Breast epithelium (tissue), 3 donors: ENCODE data around the gene LMNTD2.

ENCODE experiments used
- CTCF ChIP-seq, 3 donors: fragments of 450-650 bp; IDR thresholded peaks; one replicate each; pipeline ENCODE4 v1.5.1; 2016 to 2017; ENCODE audit warnings: antibody characterized with exemption in 3 of 3, mild to moderate bottlenecking in 3 of 3, moderate library complexity in 3 of 3
- POLR2A ChIP-seq: fragments of 450-650 bp; IDR thresholded peaks from one replicate; pipeline ENCODE4 v1.6.1; 2016; ENCODE audit warnings: antibody characterized with exemption, mild to moderate bottlenecking, moderate library complexity
- POLR2AphosphoS5 ChIP-seq, 3 donors: sonication (generic); formaldehyde crosslinking; IDR thresholded peaks; one replicate each; pipeline ENCODE4 v1.6.1; 2017; ENCODE audit warnings: antibody characterized with exemption in 3 of 3

- TF ChIP-seq POLR2AphosphoS5 (IDR thresholded peaks at IDR 0.05) (no peak), CTCF (IDR thresholded peaks at IDR 0.05) (no peak), POLR2A (no peak)
These were observed 39.9 kb downstream of the LMNTD2 start for GRCh38 chr11:520428-521176.
